GM19328 (cell line): ENCODE results near the gene AMIGO1.
"Not testable (repeated sequence)": the region's sequence is repeated elsewhere in the genome, so short reads cannot be mapped to it uniquely, and the experiment has no call there.

Source experiments
- ATAC-seq: cut with Tn5 transposase; IDR thresholded peaks from one replicate; pipeline ENCODE4 v1.9.1; 2021; ENCODE audit warnings: mild to moderate bottlenecking, moderate library complexity; ENCODE audit not compliant: unreplicated experiment

Gene AMIGO1

DNA sequence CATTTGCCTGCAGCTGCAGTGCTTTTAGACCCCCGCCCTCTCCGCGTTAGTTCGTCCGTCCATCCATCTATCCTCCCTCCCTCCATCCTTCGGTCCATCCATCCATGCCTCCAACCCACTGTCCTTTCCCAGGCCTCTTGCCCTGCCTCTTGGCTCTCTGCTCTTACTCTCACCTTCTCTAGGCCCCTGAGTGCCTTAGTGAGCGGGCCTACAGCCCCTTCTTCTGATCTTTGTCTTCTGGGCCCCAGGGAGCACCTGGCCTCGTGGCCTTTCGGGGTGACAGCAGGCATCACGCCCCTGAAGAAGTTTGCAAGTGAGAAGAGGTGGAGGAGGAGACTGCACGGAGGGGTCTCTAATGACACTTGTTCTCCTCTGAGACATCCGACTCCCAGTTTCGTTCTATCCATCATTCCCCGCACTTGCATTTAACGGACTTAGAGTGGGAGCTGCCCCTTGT is 25.0 kb downstream of the AMIGO1 start:
- ATAC-seq = no peak

DNA sequence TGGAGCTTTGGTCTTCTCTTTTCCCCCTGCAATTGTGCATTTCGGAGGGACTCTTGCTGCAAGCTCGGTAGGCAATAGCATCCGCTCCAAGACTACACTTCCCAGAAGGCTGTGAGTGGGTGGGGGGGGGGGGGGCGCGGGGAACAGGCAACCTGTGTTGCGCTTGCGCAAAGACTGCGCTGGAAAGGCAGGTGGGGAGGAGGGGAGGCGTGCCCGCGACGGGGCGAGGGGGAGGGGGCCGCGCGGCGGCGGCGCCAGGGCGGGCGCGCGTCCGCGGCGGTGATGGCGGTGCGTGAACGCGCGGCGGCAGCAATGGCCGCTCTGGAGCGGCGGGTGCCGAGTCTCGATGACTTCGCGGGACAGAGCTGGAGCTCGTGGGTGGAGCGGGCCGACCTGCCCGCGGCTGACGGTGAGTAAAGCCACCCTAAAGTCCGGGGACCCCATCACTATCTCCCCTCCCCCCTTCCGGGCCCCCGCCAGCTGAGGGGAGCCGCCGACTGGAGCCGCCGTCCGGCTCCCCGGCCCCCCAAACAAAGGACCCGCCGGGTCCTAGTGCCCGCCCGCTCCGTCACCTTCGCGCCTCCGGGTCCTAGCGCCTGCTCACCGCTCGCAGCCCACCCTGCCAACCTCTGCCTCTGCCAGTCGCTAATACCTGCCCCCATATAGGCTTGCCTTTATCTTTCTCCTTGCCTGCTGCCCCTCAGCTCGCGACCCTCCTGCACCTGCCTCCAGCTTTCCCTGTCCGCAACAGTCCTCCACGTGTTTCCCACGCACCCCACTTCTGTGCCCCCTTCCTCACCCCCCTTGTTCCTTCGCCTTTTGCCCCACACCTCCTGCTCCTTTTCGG is 25.6 kb downstream of the AMIGO1 start, which contains the start of gene ATXN7L2:
ATXN7L2 (plus strand) TSS at position 234 of the 847 bp plus-strand sequence; CDS start at position 283, 49 bp downstream.
- ATAC-seq = peak; percentile 80

GRCh38 chr1:109482791-109483671 is 26.5 kb downstream of the AMIGO1 start:
- ATAC-seq = peak; percentile 5

- ATAC-seq = no peak
These were observed 27.3 kb downstream of the AMIGO1 start for GRCh38 chr1:109482242-109482641.

- no peak for ATAC-seq
These were observed 27.9 kb downstream of the AMIGO1 start for GRCh38 chr1:109481646-109482045.

GRCh38 chr1:109479901-109480300 is 29.6 kb downstream of the AMIGO1 start:
- ATAC-seq = no peak

GRCh38 chr1:109479311-109479710 is 30.2 kb downstream of the AMIGO1 start:
- no peak for ATAC-seq

DNA sequence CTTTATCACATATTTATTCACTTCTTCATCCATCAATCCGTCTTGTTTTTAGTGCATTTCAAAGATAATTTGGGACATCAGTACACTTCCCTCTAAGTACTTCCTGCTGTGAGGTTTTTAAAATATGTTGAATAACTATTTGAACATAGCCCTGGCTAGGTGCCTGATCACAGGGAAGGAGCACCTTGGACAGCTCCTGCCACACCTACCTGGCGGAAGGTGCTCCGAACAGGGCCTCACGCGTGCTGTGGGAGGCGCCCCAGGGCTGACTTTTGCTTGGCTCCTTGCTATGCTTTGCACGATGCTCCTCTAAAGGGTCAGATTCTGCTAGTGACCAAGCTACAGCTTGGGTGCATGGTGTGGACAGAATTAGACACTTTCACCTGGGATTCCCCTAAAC is 30.7 kb downstream of the AMIGO1 start:
- ATAC-seq = no peak

- no peak for ATAC-seq
These were observed 31.7 kb downstream of the AMIGO1 start for GRCh38 chr1:109477821-109478220.

DNA sequence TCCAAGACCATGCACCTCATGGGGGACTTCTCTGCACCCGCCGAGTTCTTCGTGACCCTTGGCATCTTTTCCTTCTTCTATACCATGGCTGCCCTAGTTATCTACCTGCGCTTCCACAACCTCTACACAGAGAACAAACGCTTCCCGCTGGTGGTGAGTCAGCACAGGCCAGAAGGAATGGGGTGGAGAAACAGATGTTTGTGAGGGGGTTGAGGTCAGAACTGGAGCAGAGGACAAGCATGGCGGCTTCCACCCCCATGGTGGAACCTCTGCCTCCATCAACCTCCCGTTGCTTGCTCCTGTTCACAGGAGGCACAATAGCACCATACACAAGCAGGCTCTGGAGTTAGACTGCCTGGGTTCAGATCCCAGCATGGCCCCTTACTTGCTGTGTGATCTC is 32.7 kb downstream of the AMIGO1 start:
- ATAC-seq = no peak

DNA sequence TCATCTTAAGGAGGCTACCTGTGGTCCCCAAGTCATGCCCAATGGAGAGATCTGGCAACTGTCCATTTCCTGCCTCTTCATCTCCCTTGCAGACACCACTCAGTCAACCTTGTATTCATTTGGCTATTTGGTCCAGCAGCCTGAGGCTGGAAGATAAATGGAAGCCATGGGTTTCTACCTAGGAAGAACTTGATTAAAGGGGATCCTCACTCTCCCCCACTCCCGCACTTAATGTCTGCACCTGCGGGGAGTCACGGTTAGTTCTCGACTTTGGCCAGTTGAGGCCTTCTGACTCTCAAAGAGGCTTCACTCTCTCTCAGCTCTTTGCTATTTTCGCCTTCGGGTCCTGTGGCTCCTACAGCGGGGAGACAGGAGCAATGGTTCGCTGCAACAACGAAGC is 34.3 kb downstream of the AMIGO1 start:
- ATAC-seq = no peak

DNA sequence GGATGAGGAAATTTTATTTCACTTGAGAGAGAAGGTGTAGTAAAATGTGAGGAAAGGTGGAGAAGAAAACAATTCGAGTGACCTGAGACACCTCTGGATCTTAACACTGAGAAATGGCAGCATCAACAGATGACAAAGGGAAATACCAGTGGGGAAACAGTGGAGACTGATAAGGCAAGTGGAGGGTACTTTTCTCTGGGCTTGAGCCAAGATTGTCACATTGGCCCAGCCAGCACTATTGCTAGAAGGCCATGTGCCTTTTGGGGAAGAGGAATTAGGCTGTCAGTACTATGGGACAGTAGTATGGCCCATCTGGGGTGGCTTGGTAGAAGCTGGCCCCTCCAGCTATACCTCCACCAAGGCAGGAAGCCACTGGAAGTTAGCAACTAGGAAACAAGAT is 34.8 kb downstream of the AMIGO1 start:
- no peak for ATAC-seq

- not testable (repeated sequence) for ATAC-seq
These were observed 36.1 kb downstream of the AMIGO1 start for GRCh38 chr1:109473284-109474057.

- no peak for ATAC-seq
These were observed 36.7 kb downstream of the AMIGO1 start for GRCh38 chr1:109472779-109473178.

GRCh38 chr1:109470245-109470644 is 39.3 kb downstream of the AMIGO1 start:
- ATAC-seq = no peak

GRCh38 chr1:109468903-109469302 is 40.6 kb downstream of the AMIGO1 start:
- ATAC-seq = no peak

- no peak for ATAC-seq
These were observed 41.5 kb downstream of the AMIGO1 start for GRCh38 chr1:109468061-109468460.

DNA sequence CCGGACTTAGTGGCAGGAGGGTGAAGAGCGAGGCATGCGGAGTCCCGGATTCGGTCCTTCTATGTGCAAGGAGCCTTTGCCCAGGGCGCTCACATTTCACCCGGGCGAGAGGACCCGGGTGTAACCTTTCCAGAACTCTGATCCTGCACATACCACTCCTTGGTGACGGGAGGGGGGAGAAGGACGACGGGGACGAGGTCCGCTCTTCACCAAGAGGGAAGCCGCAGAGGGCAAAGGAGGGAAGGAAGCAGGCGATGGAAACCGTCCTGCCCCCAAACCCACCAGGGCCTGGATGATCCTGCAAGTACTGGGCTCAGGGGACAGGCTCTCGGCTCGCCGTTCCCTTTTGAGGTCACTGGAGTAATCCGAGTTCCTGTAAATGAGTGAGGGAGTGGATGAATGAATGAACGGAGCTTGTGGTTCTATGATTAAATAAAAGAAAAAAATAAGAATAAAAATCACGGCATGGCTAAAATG is 42.2 kb downstream of the AMIGO1 start:
- ATAC-seq = no peak

- no peak for ATAC-seq
These were observed 42.9 kb downstream of the AMIGO1 start, which contains the start of gene SYPL2 for GRCh38 chr1:109466452-109467300. Gene SYPL2, plus strand, starts transcription at chr1:109466546. Its CDS starts 298 bp downstream, at chr1:109466844.

GRCh38 chr1:109466125-109466451 is 43.4 kb downstream of the AMIGO1 start:
- no peak for ATAC-seq
